ENCODE results near the gene IRAK3. TPM values are rescaled to one million over a fixed set of nuclear protein-coding genes. Genes with fewer than 3 reads are reported as not detected.
"Not testable (repeated sequence)": the region's sequence is repeated elsewhere in the genome, so short reads cannot be mapped to it uniquely, and the experiment has no call there.

The IRAK3 gene
- total and polyA plus RNA-seq, 5 experiments from 2014 or later = 0.03 to 0.26 (median 0.10) TPM; not detected in 1

DNA sequence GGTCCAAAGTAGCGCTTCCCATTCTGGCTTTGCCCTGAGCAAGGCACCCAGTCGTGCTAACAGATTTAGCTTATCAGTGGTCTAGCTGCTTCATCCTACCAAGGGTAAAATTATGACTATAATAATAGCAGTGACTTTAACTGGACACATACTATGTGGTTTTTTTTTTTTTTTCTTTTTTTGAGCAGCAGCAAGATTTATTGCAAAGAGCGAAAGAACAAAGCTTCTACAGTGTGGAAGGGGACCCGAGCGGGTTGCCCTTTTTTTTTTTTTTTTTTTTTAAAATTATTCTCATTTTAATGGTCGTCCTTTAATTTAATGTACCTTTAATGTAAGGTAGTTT lies 113.8 kb downstream of the IRAK3 start:
- POLR2A ChIA-PET = interaction anchor here (0.5 to 5.3 kb wide), 19 partner anchors 9 to 1133 kb away, joined by 3 to 60 read pairs (median 5); partner anchors contain the start of genes LEMD3 and TMBIM4
- Mint-ChIP-seq H3K36me3 (peaks cover 9 to 33% (median 23%) of the 10 kb centered on the region in 3 donors), H3K27me3 (no peaks in the 10 kb centered on the region), H3K4me3 (peak overlapping the region; percentile 76 to 100 (median 97)), H3K9me3 (no peaks in the 10 kb centered on the region), H3K27ac (peak overlapping the region; percentile 87 to 100 (median 99)), H3K4me1 (peaks cover 20 to 62% (median 50%) of the 10 kb centered on the region in 4 donors)
- ATAC-seq (no peak), DNase-seq (no peak)

DNA sequence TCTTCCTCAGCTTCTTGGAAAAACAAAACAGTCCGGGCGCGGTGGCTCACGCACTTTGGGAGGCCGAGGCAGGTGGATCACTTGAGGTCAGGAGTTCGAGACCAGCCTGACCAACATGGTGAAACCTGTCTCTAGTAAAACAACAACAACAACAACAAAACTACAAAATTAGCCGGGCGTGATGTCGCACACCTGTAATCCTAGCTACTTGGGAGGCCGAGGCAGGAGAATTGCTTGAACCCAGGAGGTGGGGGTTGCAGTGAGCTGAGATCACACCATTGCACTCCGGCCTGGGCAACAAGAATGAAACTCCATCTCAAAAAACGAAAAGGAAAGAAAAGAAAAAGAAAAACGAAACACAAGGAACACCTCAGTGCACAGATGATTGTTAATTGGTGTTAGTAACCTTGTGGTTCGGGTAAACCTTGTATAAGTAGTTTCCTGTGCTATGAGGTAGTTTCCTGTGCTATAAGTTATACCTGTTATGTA lies 114.3 kb downstream of the IRAK3 start:
- DNase-seq = peak in 4 of 10 donors; percentile 32 to 62 (median 50)
- Mint-ChIP-seq H3K36me3 (peaks cover 9 to 38% (median 28%) of the 10 kb centered on the region in 3 donors), H3K4me3 (peak overlapping the region; percentile 76 to 100 (median 97)), H3K4me1 (peaks cover 24 to 68% (median 54%) of the 10 kb centered on the region in 4 donors), H3K27ac (peak overlapping the region; percentile 87 to 100 (median 98))
- POLR2A ChIA-PET = interaction anchor here (0.7 to 5.3 kb wide), 11 partner anchors 9 to 965 kb away, joined by 3 to 60 read pairs (median 11); partner anchors contain the start of gene TMBIM4
- ATAC-seq = peak; percentile 55 to 75
- H3K9me3 Mint-ChIP-seq, H3K27me3 Mint-ChIP-seq: not testable (repeated sequence)

Other genes with a start within 250 kb of the IRAK3 start
- gene LLPH, start 58.5 kb upstream of the IRAK3 start, total RNA-seq = 10 to 100 TPM; 26.2 to 32.4 TPM
- gene LLPH, start 58.5 kb upstream of the IRAK3 start, polyA plus RNA-seq = 10 to 100 TPM; 29.3 to 38.8 (median 31.2) TPM
- 10 to 100 TPM; 88.2 to 94.4 TPM for gene TMBIM4, start 19.2 kb upstream of the IRAK3 start, total RNA-seq
- 100 to 1,000 TPM; 241 to 335 (median 328) TPM for gene TMBIM4, start 19.2 kb upstream of the IRAK3 start, polyA plus RNA-seq
- 10 to 100 TPM; 30.4 to 32.0 TPM for gene HELB, start 113.3 kb downstream of the IRAK3 start, total RNA-seq
- 10 to 100 TPM; 22.0 to 28.7 (median 27.6) TPM for gene HELB, start 113.3 kb downstream of the IRAK3 start, polyA plus RNA-seq

All from naive thymus-derived CD8-positive, alpha-beta T cell (primary cell).